SK-N-SH (cell line): Measurements from ENCODE around the gene AMZ1.

Source experiments
- CHD2 ChIP-seq: fragments of 150-350 bp; IDR thresholded peaks from 2 replicates; pipeline ENCODE4 v1.6.1; 2018; ENCODE audit warnings: low read length; ENCODE audit not compliant: partially characterized antibody
- CTCF ChIP-seq: fragments of 200-600 bp; sonication (generic); IDR thresholded peaks from 2 replicates; pipeline ENCODE4 v1.6.1; 2017; ENCODE audit warnings: antibody characterized with exemption, mild to moderate bottlenecking, moderate library complexity
- EP300 ChIP-seq, 2 experiments: IDR thresholded peaks; 2 replicates each; pipeline versions ENCODE4 v1.4.0 to v1.6.1; 2012; ENCODE audit warnings: borderline replicate concordance in 1 of 2, low read depth in 1 of 2, low read length in 1 of 2
- EZH2phosphoT487 ChIP-seq: fragments of 200-600 bp; sonication (generic); IDR thresholded peaks from 2 replicates; pipeline ENCODE4 v1.6.1; 2017; ENCODE audit warnings: low read depth, mixed run types, mild to moderate bottlenecking, antibody characterized with exemption, moderate library complexity, borderline replicate concordance
- FOXM1 ChIP-seq: IDR thresholded peaks from 2 replicates; pipeline ENCODE4 v1.4.0; 2012; ENCODE audit warnings: low read depth, mild to moderate bottlenecking
- MXI1 ChIP-seq: IDR thresholded peaks from 2 replicates; pipeline ENCODE4 v1.6.1; 2012; ENCODE audit warnings: mild to moderate bottlenecking, low read depth, low read length, improper control_type of control experiment
- NFIC ChIP-seq: IDR thresholded peaks from 2 replicates; pipeline ENCODE4 v1.4.0; 2012; ENCODE audit warnings: borderline replicate concordance
- RCOR1 ChIP-seq: fragments of 150-350 bp; IDR thresholded peaks from 2 replicates; pipeline ENCODE4 v1.6.1; 2017; ENCODE audit warnings: antibody characterized with exemption, low read length
- RFX5 ChIP-seq: IDR thresholded peaks from 2 replicates; pipeline ENCODE4 v1.6.1; 2012; ENCODE audit warnings: mild to moderate bottlenecking, improper control_type of control experiment, low read length
- USF2 ChIP-seq: fragments of 150-350 bp; IDR thresholded peaks from 2 replicates; pipeline ENCODE4 v1.6.1; 2017; ENCODE audit warnings: antibody characterized with exemption, low read length, low read depth, borderline replicate concordance
- TF ChIP-seq, protein P1 (sequence below): IDR thresholded peaks from 2 replicates; pipeline ENCODE4 v1.4.0; 2012; ENCODE audit warnings: low read depth, borderline replicate concordance

- TF ChIP-seq CHD2: no peak
- TF ChIP-seq FOXM1: no peak
- TF ChIP-seq, protein P1, sequence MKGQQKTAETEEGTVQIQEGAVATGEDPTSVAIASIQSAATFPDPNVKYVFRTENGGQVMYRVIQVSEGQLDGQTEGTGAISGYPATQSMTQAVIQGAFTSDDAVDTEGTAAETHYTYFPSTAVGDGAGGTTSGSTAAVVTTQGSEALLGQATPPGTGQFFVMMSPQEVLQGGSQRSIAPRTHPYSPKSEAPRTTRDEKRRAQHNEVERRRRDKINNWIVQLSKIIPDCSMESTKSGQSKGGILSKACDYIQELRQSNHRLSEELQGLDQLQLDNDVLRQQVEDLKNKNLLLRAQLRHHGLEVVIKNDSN: no peak
- TF ChIP-seq EP300 (IDR thresholded peaks at IDR 0.05; ENCODE audit: borderline replicate concordance in 1 of 2, low read depth in 1 of 2, low read length in 1 of 2): no peak
- no peak for TF ChIP-seq CTCF
- TF ChIP-seq RFX5: no peak
- no peak for TF ChIP-seq RCOR1
- TF ChIP-seq NFIC: no peak
- TF ChIP-seq EZH2phosphoT487: no peak
- TF ChIP-seq MXI1: no peak
- no peak for TF ChIP-seq USF2
These were observed 41.7 kb upstream of the AMZ1 start for GRCh38 chr7:2646336-2646679.
